ENCODE results near the gene C5orf52. TPM values are rescaled to one million over a fixed set of nuclear protein-coding genes. Genes with fewer than 3 reads are reported as not detected.

Gene C5orf52
- total RNA-seq, 1 donor from 2014 or later: not detected

Other genes with a start within 250 kb of the C5orf52 start
- gene NIPAL4, start 211.3 kb upstream of the C5orf52 start, total RNA-seq: 7.1 and 10.8 TPM in 2 replicates
- 316 and 332 TPM in 2 replicates for gene ADAM19, start 95.8 kb upstream of the C5orf52 start, total RNA-seq
- gene SOX30, start 19.1 kb upstream of the C5orf52 start, total RNA-seq: 0.14 and 0.19 TPM in 2 replicates
- gene THG1L, start 59.9 kb downstream of the C5orf52 start, total RNA-seq: 9.4 and 9.7 TPM in 2 replicates
- 4.4 and 4.7 TPM in 2 replicates for gene LSM11, start 72.2 kb downstream of the C5orf52 start, total RNA-seq
- 96.2 and 100 TPM in 2 replicates for gene CLINT1, start 187.6 kb downstream of the C5orf52 start, total RNA-seq

Measured in astrocyte (in vitro differentiated cells and primary cell).